ENCODE measurements around the gene FAM168A. TPM values are rescaled to one million over a fixed set of nuclear protein-coding genes. Genes with fewer than 3 reads are reported as not detected.

The FAM168A gene
- total and polyA plus RNA-seq, 10 of the 15 experiments (the other 5 are each of a cell fraction or from before 2014, with no cell fraction given) = 1.7 to 20.0 (median 10.0) TPM

DNA sequence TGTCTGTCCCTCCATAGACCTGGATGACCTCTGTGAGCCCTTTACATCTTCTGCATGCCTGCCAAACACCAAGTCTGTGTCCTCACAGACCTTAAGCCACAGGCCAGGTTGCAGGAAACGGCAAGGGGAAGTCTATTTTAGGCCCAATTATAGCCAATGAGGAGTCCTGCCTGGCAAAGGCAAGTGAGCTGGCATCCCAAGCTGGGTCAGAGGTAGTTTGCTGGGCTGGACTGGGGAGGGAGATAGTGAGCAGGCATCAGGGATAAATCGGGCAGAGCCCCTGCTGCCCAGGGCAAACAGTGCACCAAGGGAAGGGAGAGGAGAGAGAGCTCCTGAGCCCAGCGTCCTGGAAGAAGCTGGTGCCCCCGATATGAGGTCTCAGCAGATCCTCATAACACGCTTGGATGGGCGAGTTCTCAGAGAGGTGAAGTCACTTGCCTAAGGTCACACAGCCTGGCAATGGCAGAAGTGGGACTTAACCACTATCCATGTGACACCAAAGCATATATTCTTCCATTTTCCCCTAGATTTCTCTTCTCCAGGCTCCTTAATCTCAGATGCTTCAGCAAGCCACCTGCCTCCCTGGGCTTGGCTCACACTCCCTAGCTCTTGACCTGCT lies 225.4 kb downstream of the FAM168A start (continued):
- TF ChIP-seq, protein P1, sequence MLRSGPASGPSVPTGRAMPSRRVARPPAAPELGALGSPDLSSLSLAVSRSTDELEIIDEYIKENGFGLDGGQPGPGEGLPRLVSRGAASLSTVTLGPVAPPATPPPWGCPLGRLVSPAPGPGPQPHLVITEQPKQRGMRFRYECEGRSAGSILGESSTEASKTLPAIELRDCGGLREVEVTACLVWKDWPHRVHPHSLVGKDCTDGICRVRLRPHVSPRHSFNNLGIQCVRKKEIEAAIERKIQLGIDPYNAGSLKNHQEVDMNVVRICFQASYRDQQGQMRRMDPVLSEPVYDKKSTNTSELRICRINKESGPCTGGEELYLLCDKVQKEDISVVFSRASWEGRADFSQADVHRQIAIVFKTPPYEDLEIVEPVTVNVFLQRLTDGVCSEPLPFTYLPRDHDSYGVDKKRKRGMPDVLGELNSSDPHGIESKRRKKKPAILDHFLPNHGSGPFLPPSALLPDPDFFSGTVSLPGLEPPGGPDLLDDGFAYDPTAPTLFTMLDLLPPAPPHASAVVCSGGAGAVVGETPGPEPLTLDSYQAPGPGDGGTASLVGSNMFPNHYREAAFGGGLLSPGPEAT (IDR thresholded peaks at IDR 0.05; ENCODE audit: low read depth) = no peak
- TF ChIP-seq EGR1 (IDR thresholded peaks at IDR 0.05; ENCODE audit: borderline replicate concordance in 1 of 2, low read depth in 2 of 2, low read length in 2 of 2) = no peak
- TF ChIP-seq ASH2L (IDR thresholded peaks at IDR 0.05; ENCODE audit: borderline replicate concordance, low read depth) = no peak
- no peak for TF ChIP-seq TCF7 (IDR thresholded peaks at IDR 0.05; ENCODE audit: borderline replicate concordance)
- TF ChIP-seq ATF7 (IDR thresholded peaks at IDR 0.05; ENCODE audit: low read depth) = no peak
- TF ChIP-seq, protein P2, sequence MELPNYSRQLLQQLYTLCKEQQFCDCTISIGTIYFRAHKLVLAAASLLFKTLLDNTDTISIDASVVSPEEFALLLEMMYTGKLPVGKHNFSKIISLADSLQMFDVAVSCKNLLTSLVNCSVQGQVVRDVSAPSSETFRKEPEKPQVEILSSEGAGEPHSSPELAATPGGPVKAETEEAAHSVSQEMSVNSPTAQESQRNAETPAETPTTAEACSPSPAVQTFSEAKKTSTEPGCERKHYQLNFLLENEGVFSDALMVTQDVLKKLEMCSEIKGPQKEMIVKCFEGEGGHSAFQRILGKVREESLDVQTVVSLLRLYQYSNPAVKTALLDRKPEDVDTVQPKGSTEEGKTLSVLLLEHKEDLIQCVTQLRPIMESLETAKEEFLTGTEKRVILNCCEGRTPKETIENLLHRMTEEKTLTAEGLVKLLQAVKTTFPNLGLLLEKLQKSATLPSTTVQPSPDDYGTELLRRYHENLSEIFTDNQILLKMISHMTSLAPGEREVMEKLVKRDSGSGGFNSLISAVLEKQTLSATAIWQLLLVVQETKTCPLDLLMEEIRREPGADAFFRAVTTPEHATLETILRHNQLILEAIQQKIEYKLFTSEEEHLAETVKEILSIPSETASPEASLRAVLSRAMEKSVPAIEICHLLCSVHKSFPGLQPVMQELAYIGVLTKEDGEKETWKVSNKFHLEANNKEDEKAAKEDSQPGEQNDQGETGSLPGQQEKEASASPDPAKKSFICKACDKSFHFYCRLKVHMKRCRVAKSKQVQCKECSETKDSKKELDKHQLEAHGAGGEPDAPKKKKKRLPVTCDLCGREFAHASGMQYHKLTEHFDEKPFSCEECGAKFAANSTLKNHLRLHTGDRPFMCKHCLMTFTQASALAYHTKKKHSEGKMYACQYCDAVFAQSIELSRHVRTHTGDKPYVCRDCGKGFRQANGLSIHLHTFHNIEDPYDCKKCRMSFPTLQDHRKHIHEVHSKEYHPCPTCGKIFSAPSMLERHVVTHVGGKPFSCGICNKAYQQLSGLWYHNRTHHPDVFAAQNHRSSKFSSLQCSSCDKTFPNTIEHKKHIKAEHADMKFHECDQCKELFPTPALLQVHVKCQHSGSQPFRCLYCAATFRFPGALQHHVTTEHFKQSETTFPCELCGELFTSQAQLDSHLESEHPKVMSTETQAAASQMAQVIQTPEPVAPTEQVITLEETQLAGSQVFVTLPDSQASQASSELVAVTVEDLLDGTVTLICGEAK (IDR thresholded peaks at IDR 0.05; ENCODE audit: borderline replicate concordance) = no peak
- TF ChIP-seq, protein P3, sequence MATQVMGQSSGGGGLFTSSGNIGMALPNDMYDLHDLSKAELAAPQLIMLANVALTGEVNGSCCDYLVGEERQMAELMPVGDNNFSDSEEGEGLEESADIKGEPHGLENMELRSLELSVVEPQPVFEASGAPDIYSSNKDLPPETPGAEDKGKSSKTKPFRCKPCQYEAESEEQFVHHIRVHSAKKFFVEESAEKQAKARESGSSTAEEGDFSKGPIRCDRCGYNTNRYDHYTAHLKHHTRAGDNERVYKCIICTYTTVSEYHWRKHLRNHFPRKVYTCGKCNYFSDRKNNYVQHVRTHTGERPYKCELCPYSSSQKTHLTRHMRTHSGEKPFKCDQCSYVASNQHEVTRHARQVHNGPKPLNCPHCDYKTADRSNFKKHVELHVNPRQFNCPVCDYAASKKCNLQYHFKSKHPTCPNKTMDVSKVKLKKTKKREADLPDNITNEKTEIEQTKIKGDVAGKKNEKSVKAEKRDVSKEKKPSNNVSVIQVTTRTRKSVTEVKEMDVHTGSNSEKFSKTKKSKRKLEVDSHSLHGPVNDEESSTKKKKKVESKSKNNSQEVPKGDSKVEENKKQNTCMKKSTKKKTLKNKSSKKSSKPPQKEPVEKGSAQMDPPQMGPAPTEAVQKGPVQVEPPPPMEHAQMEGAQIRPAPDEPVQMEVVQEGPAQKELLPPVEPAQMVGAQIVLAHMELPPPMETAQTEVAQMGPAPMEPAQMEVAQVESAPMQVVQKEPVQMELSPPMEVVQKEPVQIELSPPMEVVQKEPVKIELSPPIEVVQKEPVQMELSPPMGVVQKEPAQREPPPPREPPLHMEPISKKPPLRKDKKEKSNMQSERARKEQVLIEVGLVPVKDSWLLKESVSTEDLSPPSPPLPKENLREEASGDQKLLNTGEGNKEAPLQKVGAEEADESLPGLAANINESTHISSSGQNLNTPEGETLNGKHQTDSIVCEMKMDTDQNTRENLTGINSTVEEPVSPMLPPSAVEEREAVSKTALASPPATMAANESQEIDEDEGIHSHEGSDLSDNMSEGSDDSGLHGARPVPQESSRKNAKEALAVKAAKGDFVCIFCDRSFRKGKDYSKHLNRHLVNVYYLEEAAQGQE (IDR thresholded peaks at IDR 0.05; ENCODE audit: low read depth, low read length) = no peak
- TF ChIP-seq, protein P4, sequence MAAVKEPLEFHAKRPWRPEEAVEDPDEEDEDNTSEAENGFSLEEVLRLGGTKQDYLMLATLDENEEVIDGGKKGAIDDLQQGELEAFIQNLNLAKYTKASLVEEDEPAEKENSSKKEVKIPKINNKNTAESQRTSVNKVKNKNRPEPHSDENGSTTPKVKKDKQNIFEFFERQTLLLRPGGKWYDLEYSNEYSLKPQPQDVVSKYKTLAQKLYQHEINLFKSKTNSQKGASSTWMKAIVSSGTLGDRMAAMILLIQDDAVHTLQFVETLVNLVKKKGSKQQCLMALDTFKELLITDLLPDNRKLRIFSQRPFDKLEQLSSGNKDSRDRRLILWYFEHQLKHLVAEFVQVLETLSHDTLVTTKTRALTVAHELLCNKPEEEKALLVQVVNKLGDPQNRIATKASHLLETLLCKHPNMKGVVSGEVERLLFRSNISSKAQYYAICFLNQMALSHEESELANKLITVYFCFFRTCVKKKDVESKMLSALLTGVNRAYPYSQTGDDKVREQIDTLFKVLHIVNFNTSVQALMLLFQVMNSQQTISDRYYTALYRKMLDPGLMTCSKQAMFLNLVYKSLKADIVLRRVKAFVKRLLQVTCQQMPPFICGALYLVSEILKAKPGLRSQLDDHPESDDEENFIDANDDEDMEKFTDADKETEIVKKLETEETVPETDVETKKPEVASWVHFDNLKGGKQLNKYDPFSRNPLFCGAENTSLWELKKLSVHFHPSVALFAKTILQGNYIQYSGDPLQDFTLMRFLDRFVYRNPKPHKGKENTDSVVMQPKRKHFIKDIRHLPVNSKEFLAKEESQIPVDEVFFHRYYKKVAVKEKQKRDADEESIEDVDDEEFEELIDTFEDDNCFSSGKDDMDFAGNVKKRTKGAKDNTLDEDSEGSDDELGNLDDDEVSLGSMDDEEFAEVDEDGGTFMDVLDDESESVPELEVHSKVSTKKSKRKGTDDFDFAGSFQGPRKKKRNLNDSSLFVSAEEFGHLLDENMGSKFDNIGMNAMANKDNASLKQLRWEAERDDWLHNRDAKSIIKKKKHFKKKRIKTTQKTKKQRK (IDR thresholded peaks at IDR 0.05; ENCODE audit: low read depth, low read length) = no peak
- TF ChIP-seq ZZZ3 (IDR thresholded peaks at IDR 0.05; ENCODE audit: control insufficient read depth, insufficient read length, low read depth) = no peak
- TF ChIP-seq KAT2A (conservative IDR thresholded peaks at IDR 0.05; ENCODE audit: control insufficient read depth, low read depth, low read length) = no peak
